GM20431 (cell line): ENCODE data around the gene EIPR1.
"Not testable (repeated sequence)": the region's sequence is repeated elsewhere in the genome, so short reads cannot be mapped to it uniquely, and the experiment has no call there.

Experiments used
- in situ Hi-C: fragments of 300-500 bp; cut with MseI, MboI; formaldehyde crosslinking; loops from one replicate; pipeline ENCODE4 v1.15.0; 2020; ENCODE audit warnings: low sequenced_read_pairs; ENCODE audit not compliant: unreplicated experiment

Gene EIPR1

GRCh38 chr2:3291750-3292149 lies 85.9 kb downstream of the EIPR1 start:
- in situ Hi-C loops, result no loop called here

GRCh38 chr2:3291113-3291512 lies 86.5 kb downstream of the EIPR1 start:
- in situ Hi-C loops, result no loop called here

GRCh38 chr2:3290655-3291054 lies 87.0 kb downstream of the EIPR1 start:
- in situ Hi-C loops, result no loop called here

- in situ Hi-C loops, result no loop called here
Observed at GRCh38 chr2:3289971-3290370, 87.6 kb downstream of the EIPR1 start.

- in situ Hi-C loops, result no loop called here
Observed at GRCh38 chr2:3289526-3289925, 88.1 kb downstream of the EIPR1 start.

GRCh38 chr2:3289171-3289515 lies 88.5 kb downstream of the EIPR1 start:
- in situ Hi-C loops, result no loop called here

GRCh38 chr2:3288470-3289170 lies 89.0 kb downstream of the EIPR1 start:
- in situ Hi-C loops, result no loop called here

GRCh38 chr2:3287896-3288295 lies 89.7 kb downstream of the EIPR1 start:
- in situ Hi-C loops, result no loop called here

- in situ Hi-C loops, result not testable (repeated sequence)
Observed at GRCh38 chr2:3286646-3287036, 91.0 kb downstream of the EIPR1 start.

- in situ Hi-C loops, result no loop called here
Observed at GRCh38 chr2:3285901-3286645, 91.5 kb downstream of the EIPR1 start.

- in situ Hi-C loops, result no loop called here
Observed at GRCh38 chr2:3284657-3285630, 92.7 kb downstream of the EIPR1 start.

- in situ Hi-C loops, result not testable (repeated sequence)
Observed at GRCh38 chr2:3283876-3284656, 93.6 kb downstream of the EIPR1 start.

- in situ Hi-C loops, result no loop called here
Observed at GRCh38 chr2:3283206-3283605, 94.4 kb downstream of the EIPR1 start.

GRCh38 chr2:3282056-3282998 lies 95.3 kb downstream of the EIPR1 start:
- in situ Hi-C loops, result no loop called here

GRCh38 chr2:3280683-3281520 lies 96.7 kb downstream of the EIPR1 start:
- in situ Hi-C loops, result no loop called here

- in situ Hi-C loops, result no loop called here
Observed at GRCh38 chr2:3280197-3280596, 97.4 kb downstream of the EIPR1 start.

GRCh38 chr2:3279236-3279960 lies 98.2 kb downstream of the EIPR1 start:
- in situ Hi-C loops, result no loop called here
